SK-N-SH (cell line): ENCODE data around the gene SLAMF1. TPM values are rescaled to one million over a fixed set of nuclear protein-coding genes. Genes with fewer than 3 reads are reported as not detected.

Source experiments
- CTCF ChIA-PET: fragments of 300-600, 350-600 bp; formaldehyde crosslinking; extraction: SDS; loops from one replicate; lab custom pipeline; 2021; lab: Yijun Ruan, JAX
- POLR2A ChIA-PET: fragments of 350-600 bp; sonication (Branson Sonifier 250); formaldehyde crosslinking; extraction: SDS; loops from one replicate; lab custom pipeline; 2020; ENCODE audit warnings: antibody characterized with exemption, inconsistent platforms; lab: Yijun Ruan, JAX
- DNase-seq: peaks from one replicate; pipeline ENCODE4 v3.0.0; 2012
- H2AFZ ChIP-seq: fragments of 200-600 bp; sonication (generic); 2 replicates; pipeline ENCODE4 v1.8.1; 2016; ENCODE audit warnings: antibody characterized with exemption, mild to moderate bottlenecking, low read depth
- H3F3A ChIP-seq: fragments of 200-600 bp; sonication (generic); replicated peaks from 2 replicates; pipeline ENCODE3; 2016; ENCODE audit warnings: antibody characterized with exemption, mild to moderate bottlenecking; ENCODE audit not compliant: insufficient read depth
- H3K27ac ChIP-seq, 2 experiments: fragments of 200-500 bp in 1 of 2; fragments of 200-600 bp in 1 of 2; sonication (Bioruptor generic) in 1 of 2; sonication (generic), shearing (Covaris generic) in 1 of 2; 2 replicates each; pipeline versions ENCODE4 v1.5.1 to v1.6.1; 2014 to 2016; ENCODE audit warnings: low read depth in 2 of 2, inconsistent platforms in 1 of 2, low read length in 1 of 2, mild to moderate bottlenecking in 1 of 2, mixed read lengths in 1 of 2
- H3K27me3 ChIP-seq: fragments of 200-600 bp; sonication (generic), shearing (Covaris generic); 2 replicates; pipeline ENCODE4 v1.6.1; 2016; ENCODE audit warnings: mixed run types; ENCODE audit not compliant: insufficient read depth
- H3K36me3 ChIP-seq, 2 experiments: fragments of 200-500 bp in 1 of 2; fragments of 200-600 bp in 1 of 2; sonication (Bioruptor generic) in 1 of 2; sonication (generic) in 1 of 2; replicated peaks in 1 of 2; 2 replicates each; pipeline versions ENCODE3 to v1.5.1; 2014 to 2016; ENCODE audit warnings: low read length in 1 of 2, mild to moderate bottlenecking in 1 of 2; ENCODE audit not compliant: insufficient read depth in 2 of 2, control insufficient read depth in 1 of 2
- H3K4me1 ChIP-seq, 2 experiments: fragments of 200-500 bp in 1 of 2; fragments of 200-600 bp in 1 of 2; sonication (Bioruptor generic) in 1 of 2; sonication (generic), shearing (Covaris generic) in 1 of 2; 2 replicates each; pipeline versions ENCODE4 v1.5.1 to v1.6.1; 2014 to 2016; ENCODE audit warnings: low read depth in 1 of 2, low read length in 1 of 2, mixed run types in 1 of 2; ENCODE audit not compliant: insufficient read depth in 2 of 2, control insufficient read depth in 1 of 2
- H3K4me2 ChIP-seq: fragments of 200-600 bp; sonication (generic), shearing (Covaris generic); 2 replicates; pipeline ENCODE4 v1.6.1; 2017; ENCODE audit warnings: mixed run types
- H3K4me3 ChIP-seq, 2 experiments: fragments of 200-500 bp in 1 of 2; fragments of 200-600 bp in 1 of 2; sonication (Bioruptor generic) in 1 of 2; sonication (generic), shearing (Covaris generic) in 1 of 2; 2 replicates each; pipeline versions ENCODE4 v1.5.1 to v1.8.1; 2014 to 2016; ENCODE audit warnings: low read depth in 2 of 2, inconsistent platforms in 1 of 2, low read length in 1 of 2, mild to moderate bottlenecking in 1 of 2, mixed read lengths in 1 of 2, moderate library complexity in 1 of 2
- H3K79me2 ChIP-seq: fragments of 200-600 bp; sonication (generic); 2 replicates; pipeline ENCODE4 v1.8.1; 2017; ENCODE audit warnings: mild to moderate bottlenecking; ENCODE audit not compliant: insufficient read depth
- H3K9ac ChIP-seq: fragments of 200-600 bp; sonication (generic); 2 replicates; pipeline ENCODE4 v1.6.1; 2017; ENCODE audit warnings: mixed run types
- H3K9me2 ChIP-seq: fragments of 200-600 bp; sonication (generic); 2 replicates; pipeline ENCODE4 v1.6.1; 2017; ENCODE audit warnings: mixed run types
- H3K9me3 ChIP-seq: fragments of 200-600 bp; sonication (generic); 2 replicates; pipeline ENCODE4 v1.6.1; 2017; ENCODE audit warnings: mixed run types, mild to moderate bottlenecking, moderate library complexity
- H4K20me1 ChIP-seq: fragments of 200-600 bp; sonication (generic); 2 replicates; pipeline ENCODE4 v1.6.1; 2017; ENCODE audit warnings: mild to moderate bottlenecking, mixed run types; ENCODE audit not compliant: insufficient read depth
- CHD2 ChIP-seq: fragments of 150-350 bp; IDR thresholded peaks from 2 replicates; pipeline ENCODE4 v1.6.1; 2018; ENCODE audit warnings: low read length; ENCODE audit not compliant: partially characterized antibody
- ELF1 ChIP-seq: IDR thresholded peaks from 2 replicates; pipeline ENCODE4 v1.4.0; 2012
- EP300 ChIP-seq, 2 experiments: IDR thresholded peaks; 2 replicates each; pipeline versions ENCODE4 v1.4.0 to v1.6.1; 2012; ENCODE audit warnings: borderline replicate concordance in 1 of 2, low read depth in 1 of 2, low read length in 1 of 2
- EZH2phosphoT487 ChIP-seq: fragments of 200-600 bp; sonication (generic); IDR thresholded peaks from 2 replicates; pipeline ENCODE4 v1.6.1; 2017; ENCODE audit warnings: low read depth, mixed run types, mild to moderate bottlenecking, antibody characterized with exemption, moderate library complexity, borderline replicate concordance
- FOXJ3 ChIP-seq: sonication (generic); formaldehyde crosslinking; IDR thresholded peaks from 2 replicates; pipeline ENCODE4 v1.5.1; 2020; ENCODE audit warnings: mild to moderate bottlenecking, missing genetic modification reagents
- FOXM1 ChIP-seq: IDR thresholded peaks from 2 replicates; pipeline ENCODE4 v1.4.0; 2012; ENCODE audit warnings: low read depth, mild to moderate bottlenecking
- GABPA ChIP-seq: IDR thresholded peaks from 2 replicates; pipeline ENCODE4 v1.4.0; 2012; ENCODE audit warnings: low read depth, mild to moderate bottlenecking
- GATA2 ChIP-seq: sonication (generic); formaldehyde crosslinking; IDR thresholded peaks from 2 replicates; pipeline ENCODE4 v1.5.0; 2020; ENCODE audit warnings: mild to moderate bottlenecking, missing genetic modification reagents
- MEF2A ChIP-seq: IDR thresholded peaks from 2 replicates; pipeline ENCODE4 v1.4.0; 2012; ENCODE audit warnings: low read depth, borderline replicate concordance
- NRF1 ChIP-seq: IDR thresholded peaks from 2 replicates; pipeline ENCODE4 v1.6.1; 2012; ENCODE audit warnings: low read depth, mild to moderate bottlenecking, low read length
- POLR2AphosphoS5 ChIP-seq: IDR thresholded peaks from 2 replicates; pipeline ENCODE4 v1.6.1; 2012; ENCODE audit warnings: low read depth, low read length
- RAD21 ChIP-seq: IDR thresholded peaks from 2 replicates; pipeline ENCODE4 v1.6.1; 2012; ENCODE audit warnings: mild to moderate bottlenecking, low read length
- RCOR1 ChIP-seq: fragments of 150-350 bp; IDR thresholded peaks from 2 replicates; pipeline ENCODE4 v1.6.1; 2017; ENCODE audit warnings: antibody characterized with exemption, low read length
- TAF1 ChIP-seq: IDR thresholded peaks from 2 replicates; pipeline ENCODE4 v1.6.1; 2012; ENCODE audit warnings: low read depth, mild to moderate bottlenecking, low read length, moderate library complexity, borderline replicate concordance
- YY1 ChIP-seq: IDR thresholded peaks from 2 replicates; pipeline ENCODE4 v1.4.0; 2012; ENCODE audit warnings: low read depth, mild to moderate bottlenecking
- WGBS: methylation state at CpG from one replicate; pipeline ENCODE4 v1.1.6; 2017; ENCODE audit warnings: low lambda C conversion rate; 5-methylcytosine and 5-hydroxymethylcytosine counted together
- polyA plus RNA-seq, 3 experiments: library from polyadenylated mRNA; depleted of rRNA; stranded (reverse); fragments of >200 nt; gene quantifications; 2 replicates each; pipeline ENCODE4 v1.2.3, GENCODE V29; 2012
- TF ChIP-seq, protein P1 (sequence below): IDR thresholded peaks from 2 replicates; pipeline ENCODE4 v1.4.0; 2012; ENCODE audit warnings: low read depth
- TF ChIP-seq, protein P2 (sequence below): fragments of 200-600 bp; sonication (generic); IDR thresholded peaks from 2 replicates; pipeline ENCODE4 v1.6.1; 2017; ENCODE audit warnings: antibody characterized with exemption, mild to moderate bottlenecking, moderate library complexity
- TF ChIP-seq, protein P3 (sequence below): IDR thresholded peaks from 2 replicates; pipeline ENCODE4 v1.4.0; 2012; ENCODE audit warnings: low read depth, borderline replicate concordance

SLAMF1 gene
- polyA plus RNA-seq, 1 of the 3 experiments (the other 2 are of a cell fraction) = not detected

DNA sequence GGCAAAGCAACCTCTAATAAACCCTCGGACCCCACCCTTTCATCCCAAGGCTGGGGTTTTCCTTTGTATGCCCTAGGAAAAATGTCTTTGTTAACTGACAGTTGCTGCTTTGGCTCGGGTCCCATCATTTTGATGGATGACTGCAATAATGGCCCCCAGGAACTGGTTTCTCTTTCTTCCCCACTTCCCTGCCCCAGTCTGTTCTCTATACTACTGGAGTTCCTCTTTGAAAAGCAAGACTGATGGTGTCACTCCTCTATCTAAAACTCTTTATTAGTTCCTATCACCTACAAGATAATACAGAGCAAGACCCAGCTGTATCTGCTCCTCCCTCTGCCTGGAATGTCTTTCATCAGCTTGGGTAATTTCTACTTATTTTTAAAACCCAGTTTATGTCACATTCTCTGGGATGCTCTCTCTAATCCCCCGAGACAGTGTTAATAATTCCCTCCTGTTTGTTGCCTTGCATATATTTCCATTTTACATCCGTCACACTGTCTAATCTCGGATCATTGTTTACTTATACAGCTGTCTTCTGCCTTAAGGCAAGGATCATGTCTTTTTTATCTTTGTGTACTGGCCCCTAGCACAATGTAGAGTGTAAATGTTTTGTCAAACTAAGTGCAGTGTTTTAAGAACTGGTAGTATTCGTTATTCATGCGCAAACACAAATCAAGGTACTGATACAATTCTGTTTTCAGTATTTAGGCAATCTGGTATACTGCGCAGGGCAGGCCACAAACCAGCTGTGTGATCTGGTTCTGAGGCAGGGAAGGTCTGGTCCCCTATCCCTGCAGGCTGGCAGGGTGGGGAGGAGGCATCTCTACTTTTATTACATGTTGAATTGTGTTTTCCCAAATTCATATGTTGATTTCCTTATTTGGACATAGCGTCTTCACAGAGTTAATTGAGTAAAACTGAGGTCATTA is 16.1 kb downstream of the SLAMF1 start:
- Histone ChIP-seq H3K4me2 (no peak overlapping the region), H3F3A (no peaks in the 10 kb centered on the region), H3K9ac (no peak overlapping the region), H3K36me3 (no peaks in the 10 kb centered on the region), H3K27ac (no peak overlapping the region), H3K9me3 (no peaks in the 10 kb centered on the region), H3K4me3 (no peak overlapping the region), H4K20me1 (no peaks in the 10 kb centered on the region), H3K27me3 (peaks cover 19% of the 10 kb centered on the region), H3K4me1 (no peaks in the 10 kb centered on the region), H3K79me2 (no peaks in the 10 kb centered on the region), H3K9me2 (no peaks in the 10 kb centered on the region), H2AFZ (no peak overlapping the region)
- POLR2A ChIA-PET = no interaction called here
- WGBS = 8% methylated on average over 9 of the region's 9 CpGs
- TF ChIP-seq FOXM1 (no peak), GABPA (no peak), CHD2 (no peak), EZH2phosphoT487 (no peak)
- CTCF ChIA-PET = no interaction called here
- DNase-seq = no peak

DNA sequence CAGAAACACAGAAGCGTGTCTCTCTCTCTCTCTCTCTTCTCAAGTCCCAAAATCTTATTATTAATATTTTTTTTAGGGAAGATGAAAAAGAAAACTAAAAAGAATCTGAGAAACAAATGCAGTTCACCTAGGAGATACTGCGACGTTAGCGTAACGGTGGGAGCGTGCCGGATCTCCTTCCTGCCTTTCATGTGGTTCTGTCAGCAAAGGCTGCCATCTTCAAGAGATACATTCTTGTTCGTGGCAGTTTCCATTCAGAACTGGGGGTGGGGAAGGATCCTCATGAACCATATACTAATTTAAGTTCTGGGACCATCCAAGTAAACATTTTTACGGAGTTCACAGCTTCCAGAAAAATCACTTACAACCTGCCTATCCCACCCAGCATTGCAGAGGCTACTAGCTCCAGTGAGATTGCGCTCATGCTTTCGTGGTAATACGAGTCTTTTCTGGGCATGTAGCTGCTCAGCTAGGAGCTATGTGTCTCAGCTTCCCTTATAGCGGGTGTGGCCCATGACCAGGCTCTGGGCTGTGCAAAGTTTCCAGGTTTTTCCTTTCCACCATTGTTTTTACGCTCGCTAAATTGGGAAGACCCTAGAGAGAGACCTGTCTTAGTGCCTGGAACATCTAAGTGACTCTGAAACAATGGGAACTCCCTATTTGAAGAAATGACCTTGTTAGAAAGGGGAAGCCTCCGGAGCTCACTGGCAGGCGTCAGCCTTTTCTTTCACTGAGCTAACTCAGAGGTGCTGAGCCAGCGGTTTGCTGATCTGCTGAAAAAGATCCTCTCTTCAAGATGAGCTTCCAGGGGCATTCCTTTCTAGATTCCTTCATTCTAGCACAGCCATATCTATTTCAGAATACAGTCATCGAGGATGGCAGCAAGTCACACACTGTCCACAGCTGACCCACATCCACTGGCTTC is 17.3 kb downstream of the SLAMF1 start:
- no peaks in the 10 kb centered on the region for H3K36me3 ChIP-seq
- no peaks in the 10 kb centered on the region for H3K79me2 ChIP-seq
- no peak overlapping the region for H2AFZ ChIP-seq
- no peak overlapping the region for H3K4me2 ChIP-seq
- TF ChIP-seq ELF1 = no peak
- TF ChIP-seq FOXM1 = no peak
- no peak for TF ChIP-seq RAD21
- no peak for TF ChIP-seq RCOR1
- no peak for TF ChIP-seq GATA2 (CRISPR knock-in tag)
- no peak for TF ChIP-seq FOXJ3 (CRISPR knock-in tag)
- TF ChIP-seq, protein P1, sequence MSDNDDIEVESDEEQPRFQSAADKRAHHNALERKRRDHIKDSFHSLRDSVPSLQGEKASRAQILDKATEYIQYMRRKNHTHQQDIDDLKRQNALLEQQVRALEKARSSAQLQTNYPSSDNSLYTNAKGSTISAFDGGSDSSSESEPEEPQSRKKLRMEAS = no peak
- no peak for TF ChIP-seq MEF2A
- no peak for TF ChIP-seq YY1
- TF ChIP-seq, protein P2, sequence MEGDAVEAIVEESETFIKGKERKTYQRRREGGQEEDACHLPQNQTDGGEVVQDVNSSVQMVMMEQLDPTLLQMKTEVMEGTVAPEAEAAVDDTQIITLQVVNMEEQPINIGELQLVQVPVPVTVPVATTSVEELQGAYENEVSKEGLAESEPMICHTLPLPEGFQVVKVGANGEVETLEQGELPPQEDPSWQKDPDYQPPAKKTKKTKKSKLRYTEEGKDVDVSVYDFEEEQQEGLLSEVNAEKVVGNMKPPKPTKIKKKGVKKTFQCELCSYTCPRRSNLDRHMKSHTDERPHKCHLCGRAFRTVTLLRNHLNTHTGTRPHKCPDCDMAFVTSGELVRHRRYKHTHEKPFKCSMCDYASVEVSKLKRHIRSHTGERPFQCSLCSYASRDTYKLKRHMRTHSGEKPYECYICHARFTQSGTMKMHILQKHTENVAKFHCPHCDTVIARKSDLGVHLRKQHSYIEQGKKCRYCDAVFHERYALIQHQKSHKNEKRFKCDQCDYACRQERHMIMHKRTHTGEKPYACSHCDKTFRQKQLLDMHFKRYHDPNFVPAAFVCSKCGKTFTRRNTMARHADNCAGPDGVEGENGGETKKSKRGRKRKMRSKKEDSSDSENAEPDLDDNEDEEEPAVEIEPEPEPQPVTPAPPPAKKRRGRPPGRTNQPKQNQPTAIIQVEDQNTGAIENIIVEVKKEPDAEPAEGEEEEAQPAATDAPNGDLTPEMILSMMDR = no peak
- TF ChIP-seq POLR2AphosphoS5 = no peak
- TF ChIP-seq TAF1 = no peak
- TF ChIP-seq NRF1 = no peak
- TF ChIP-seq EP300 (IDR thresholded peaks at IDR 0.05; ENCODE audit: borderline replicate concordance in 1 of 2, low read depth in 1 of 2, low read length in 1 of 2) = no peak
- TF ChIP-seq, protein P3, sequence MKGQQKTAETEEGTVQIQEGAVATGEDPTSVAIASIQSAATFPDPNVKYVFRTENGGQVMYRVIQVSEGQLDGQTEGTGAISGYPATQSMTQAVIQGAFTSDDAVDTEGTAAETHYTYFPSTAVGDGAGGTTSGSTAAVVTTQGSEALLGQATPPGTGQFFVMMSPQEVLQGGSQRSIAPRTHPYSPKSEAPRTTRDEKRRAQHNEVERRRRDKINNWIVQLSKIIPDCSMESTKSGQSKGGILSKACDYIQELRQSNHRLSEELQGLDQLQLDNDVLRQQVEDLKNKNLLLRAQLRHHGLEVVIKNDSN = no peak
- CTCF ChIA-PET = no interaction called here
- H3K27me3 ChIP-seq = peaks cover 24% of the 10 kb centered on the region
- DNase-seq = no peak
- no peaks in the 10 kb centered on the region for H3K9me3 ChIP-seq
- H3K27ac ChIP-seq = no peak overlapping the region
- H3F3A ChIP-seq = no peaks in the 10 kb centered on the region
- no peaks in the 10 kb centered on the region for H3K9me2 ChIP-seq
- H4K20me1 ChIP-seq = no peaks in the 10 kb centered on the region
- WGBS = 13% methylated on average over 19 of the region's 19 CpGs
- POLR2A ChIA-PET = no interaction called here
- H3K9ac ChIP-seq = no peak overlapping the region
- no peaks in the 10 kb centered on the region for H3K4me1 ChIP-seq
- no peak overlapping the region for H3K4me3 ChIP-seq
